Activated T-cell treated with anti-CD3 and anti-CD28 coated beads for 4 hours (primary cell): Measurements from ENCODE around the gene SNCAIP.
"Not testable (repeated sequence)": the region's sequence is repeated elsewhere in the genome, so short reads cannot be mapped to it uniquely, and the experiment has no call there.

Experiments
- DNase-seq: peaks from one replicate; pipeline ENCODE4 v3.0.0-alpha.2; 2020

Gene SNCAIP

DNA sequence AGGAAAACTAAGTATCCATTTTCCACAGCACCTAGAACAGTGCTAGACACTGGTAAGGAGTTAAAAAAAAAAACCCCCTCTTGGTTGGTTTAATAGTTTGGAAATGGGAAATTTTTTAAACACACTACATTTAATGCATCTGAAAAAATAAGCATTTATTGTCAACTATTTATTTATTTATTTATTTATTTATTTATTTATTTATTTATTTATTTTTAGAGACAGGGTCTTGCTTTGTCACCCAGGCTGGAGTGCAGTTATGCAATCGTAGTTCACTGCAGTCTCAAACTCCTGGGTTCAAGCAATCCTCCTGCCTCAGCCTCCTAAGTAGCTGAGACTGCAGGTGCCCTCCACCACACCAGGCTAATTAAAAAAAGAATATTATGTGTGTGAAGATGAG is 51.6 kb downstream of the SNCAIP start:
- no peak for DNase-seq

DNA sequence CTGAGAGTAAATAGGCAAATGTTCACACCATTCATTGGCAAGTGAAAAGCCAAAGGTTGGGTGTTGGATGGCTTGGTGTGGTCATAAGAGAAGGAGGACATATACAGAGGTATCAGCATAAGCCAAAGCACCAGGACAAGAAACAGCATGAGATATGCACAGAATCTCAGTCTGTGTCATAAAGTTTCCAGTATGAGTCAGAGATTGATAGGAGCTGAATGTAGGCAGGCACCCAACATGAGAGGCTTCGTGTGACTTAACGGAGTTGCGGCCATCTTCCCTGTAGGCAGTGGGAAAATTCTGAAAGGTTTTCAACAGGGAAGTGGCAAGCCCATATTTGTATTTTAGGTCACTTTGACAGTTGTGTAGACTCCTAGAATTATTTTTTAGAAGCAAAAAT is 54.5 kb downstream of the SNCAIP start:
- no peak for DNase-seq

DNA sequence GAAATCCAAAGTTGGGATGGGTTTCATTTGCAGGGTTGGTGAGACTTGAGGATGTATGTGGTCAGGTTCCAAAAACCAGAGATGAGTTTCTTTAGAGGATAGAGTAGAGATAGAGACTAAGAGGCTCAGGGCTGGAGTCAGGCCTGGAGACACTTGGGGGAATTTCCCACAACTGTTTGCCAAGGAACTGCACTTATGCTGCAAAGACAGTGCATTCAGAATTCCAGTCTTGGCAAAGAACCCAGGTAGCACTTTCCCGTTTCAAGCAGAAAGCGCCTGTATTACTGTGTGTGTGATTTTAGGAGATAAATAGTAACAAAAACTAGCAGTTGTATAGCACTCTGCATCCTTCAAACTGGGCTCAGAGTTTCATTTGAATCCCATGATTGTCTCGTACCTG is 55.4 kb downstream of the SNCAIP start:
- DNase-seq = no peak

DNA sequence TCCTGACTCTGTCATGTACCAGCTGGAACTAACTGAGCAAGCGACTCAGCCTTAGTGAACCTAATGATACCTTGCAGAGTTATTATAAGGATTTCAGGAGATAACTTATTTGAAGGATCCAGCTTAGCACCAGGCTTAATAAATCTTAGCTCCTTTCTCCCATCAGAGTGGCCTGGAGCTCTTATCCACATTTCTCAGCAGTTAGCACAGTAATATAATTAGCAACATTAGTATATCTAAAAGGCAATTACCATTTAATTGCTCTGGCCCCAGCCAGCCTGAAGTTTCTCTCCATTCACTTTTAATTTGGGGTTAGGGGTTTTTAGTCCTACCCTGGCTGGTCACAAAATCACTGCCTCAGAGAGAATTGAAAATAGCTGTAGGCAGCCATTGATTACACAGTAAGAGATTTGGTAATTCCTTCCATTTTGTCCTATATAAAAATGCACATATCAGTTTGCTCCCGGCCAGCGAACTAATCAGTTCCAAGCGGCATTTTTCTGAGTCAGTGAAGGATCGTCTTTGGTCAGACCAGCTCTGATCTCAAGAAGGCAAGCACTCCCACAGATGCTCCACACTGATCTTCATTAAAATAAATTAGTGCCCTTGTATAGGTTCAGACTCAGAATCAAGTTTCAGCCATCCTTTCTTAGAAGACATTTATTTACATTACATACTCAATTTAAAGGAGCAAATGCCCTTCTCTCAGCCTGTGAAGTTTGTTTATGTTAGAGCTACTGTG is 56.6 kb downstream of the SNCAIP start:
- DNase-seq = no peak

DNA sequence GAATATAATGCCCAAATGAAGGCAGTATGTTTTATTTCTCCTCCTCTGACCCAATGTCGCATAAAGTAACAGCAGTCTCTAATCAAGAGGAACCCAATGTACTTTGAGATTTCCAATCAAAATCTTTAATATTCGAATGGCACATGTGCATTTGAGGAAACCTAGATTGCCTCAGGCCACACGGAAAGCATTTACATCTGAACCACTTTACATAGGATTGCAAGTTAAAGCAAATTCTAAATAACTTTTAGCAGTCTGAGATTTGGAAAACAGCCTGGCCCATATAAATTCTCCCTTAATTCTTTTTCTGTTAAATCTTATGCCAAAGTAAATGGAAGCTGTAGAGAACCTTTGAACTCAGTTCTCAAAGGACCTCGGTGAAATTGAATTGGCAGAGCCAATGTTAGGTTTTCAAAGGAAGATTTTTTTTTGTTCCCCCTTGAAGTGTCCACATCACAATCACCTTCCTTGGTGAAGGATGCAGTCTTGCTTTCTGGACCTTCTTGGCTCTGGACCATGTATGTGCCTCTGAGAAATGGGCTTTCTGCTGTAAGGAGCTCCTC is 57.3 kb downstream of the SNCAIP start:
- DNase-seq = no peak

DNA sequence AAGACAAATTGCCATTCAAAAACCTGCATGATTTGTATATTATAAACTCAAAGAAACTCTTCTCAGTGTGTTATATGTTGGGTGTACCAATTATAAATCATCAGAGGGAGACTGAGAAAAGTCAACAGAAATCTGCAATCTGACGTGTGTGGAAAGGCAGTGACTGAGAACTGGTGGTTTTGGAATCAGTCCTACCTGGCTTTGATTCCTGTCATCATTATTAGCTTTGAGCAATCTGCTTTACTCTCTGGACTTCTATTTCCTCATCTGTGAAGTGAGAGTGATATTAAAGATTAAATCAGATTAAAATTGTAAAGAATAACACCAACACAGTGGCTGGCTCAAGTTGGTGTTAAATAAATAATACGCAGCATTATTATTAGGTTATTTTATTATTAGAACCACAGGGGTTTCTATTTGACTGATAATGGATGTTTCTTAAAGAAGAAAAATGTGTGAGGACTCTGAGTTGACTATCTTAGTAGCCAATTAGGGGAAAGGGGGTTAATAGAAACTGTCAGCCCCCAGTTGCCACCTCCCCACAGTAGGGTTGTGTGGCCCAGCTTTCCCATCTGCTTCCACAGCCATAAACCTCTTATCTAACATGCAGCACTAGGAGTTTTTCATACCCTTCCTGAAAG is 59.6 kb downstream of the SNCAIP start:
- no peak for DNase-seq

DNA sequence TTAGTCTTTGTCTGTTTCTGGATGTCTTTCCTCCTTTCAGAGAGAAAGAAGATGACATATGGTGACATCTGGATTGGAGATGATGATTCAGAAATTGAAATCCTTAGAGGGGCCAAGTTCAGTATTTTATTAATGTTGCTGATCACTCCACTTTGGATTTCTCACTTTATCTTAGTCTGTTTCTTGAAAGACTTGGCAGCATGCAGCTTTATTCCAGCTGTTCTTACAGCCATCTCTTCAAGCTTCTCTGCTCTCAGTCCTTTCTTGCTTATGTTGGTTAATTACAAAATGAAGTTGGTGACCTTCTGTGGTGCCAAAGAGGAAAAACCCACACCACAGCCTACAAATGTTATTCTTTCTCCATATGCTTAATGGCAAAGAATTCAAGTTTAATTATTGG is 62.1 kb downstream of the SNCAIP start:
- DNase-seq = no peak

DNA sequence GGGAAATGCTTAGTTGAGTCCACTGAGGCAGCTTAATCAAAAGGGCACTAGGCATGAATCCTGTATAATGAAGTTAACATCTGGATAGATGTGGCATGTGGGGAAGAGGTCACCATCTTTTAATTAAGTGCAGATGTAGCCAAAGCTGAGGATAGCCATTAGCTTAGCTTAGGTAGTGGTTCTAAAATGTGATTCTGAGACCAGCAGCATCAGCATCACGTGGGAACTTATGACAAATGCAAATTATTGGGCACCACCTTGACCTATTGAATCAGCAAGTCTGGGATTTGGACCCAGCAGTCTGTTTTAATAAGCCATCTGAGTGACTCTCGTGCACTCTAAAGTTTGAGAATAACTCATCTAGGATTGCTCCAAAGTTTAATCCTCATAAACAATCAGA is 63.8 kb downstream of the SNCAIP start:
- DNase-seq = no peak

DNA sequence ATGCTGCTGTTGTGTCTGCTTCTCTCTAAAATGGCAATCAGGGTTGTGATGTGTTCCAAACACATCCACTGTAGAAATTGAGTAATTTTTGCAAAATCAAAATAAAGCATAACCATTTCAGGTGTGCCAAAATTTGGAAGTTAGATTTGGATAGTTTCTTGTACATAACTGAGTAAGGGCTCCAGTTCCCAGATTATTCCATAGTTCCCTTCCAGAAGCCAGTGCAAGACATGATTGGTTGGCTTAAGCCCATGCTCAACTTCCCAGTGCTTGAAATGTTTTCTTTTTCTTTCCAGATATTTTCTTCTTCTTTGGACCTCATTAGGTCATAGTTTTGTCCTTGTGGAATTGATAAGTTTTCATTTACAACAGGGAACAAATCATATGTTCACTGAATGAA is 64.2 kb downstream of the SNCAIP start:
- DNase-seq = no peak

DNA sequence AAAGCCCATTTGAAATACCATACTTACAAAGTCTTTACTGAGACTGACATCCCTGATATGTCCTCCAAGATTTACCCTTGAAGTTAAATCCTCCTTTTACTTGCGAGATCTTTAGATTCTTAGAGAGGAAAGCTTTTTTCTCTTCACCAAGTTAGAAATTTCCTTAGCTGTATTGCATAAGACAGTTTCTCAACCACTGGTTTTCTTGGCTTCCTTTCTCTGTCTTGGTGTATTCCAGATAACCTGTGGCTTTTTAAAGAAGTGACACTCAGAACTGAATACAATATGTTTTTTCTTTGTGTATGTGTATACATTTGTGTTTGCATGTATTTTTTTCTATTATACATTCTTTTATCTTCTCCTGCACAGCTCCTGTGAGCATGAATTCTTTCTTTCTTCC is 65.0 kb downstream of the SNCAIP start:
- DNase-seq = no peak

DNA sequence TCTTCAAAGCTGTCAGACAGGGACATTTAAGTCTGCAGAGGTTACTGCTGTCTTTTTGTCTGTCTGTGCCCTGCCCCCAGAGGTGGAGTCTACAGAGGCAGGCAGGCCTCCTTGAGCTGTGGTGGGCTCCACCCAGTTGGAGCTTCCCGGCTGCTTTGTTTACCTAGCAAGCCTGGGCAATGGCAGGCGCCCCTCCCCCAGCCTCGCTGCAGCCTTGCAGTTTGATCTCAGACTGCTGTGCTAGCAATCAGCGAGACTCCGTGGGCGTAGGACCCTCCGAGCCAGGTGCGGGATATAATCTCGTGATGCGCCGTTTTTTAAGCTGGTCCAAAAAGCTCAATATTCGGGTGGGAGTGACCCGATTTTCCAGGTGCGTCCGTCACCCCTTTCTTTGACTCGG is 70.9 kb downstream of the SNCAIP start:
- DNase-seq = not testable (repeated sequence)

DNA sequence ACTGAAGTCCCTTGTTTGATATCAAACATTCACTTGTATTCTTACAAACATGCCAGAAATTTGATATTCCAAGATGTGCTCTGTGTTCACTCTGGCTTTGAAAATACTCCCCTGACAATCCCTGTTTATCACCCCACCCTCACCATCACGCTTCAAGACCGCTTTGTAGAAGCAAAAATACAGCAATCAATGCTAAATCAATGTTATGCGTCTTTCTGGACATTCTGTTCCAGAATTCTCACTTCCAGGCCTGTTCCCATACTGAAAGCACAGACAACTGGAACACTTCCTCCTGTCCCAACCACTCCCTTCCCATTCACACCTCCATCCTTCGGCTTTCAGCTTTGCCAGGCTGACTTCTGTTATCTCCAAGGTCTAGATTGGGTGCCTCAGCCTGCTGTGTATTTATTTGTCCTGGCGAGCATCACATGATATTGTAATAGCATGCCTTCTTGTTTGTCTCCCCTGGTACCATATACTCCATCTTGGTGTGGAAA is 72.8 kb downstream of the SNCAIP start:
- DNase-seq = no peak

DNA sequence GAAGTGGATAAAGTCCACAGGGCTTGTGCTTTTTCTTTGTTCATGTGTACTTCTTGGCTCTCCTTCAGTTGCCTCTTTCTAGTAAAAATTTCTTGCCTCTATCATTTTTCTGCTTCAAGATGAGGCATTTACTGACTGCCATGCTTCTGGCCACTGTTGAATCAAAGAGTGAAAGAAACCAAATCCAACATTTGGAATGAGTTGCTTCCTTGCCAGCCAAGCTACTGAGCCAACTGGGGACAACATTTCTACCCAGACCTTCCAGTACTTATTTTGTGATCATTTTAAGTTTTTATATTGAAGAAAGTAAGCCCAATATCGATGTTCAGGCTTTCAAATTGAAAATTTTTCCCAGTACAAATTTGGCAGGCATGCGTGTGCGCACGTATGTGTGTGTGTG is 73.2 kb downstream of the SNCAIP start:
- no peak for DNase-seq

DNA sequence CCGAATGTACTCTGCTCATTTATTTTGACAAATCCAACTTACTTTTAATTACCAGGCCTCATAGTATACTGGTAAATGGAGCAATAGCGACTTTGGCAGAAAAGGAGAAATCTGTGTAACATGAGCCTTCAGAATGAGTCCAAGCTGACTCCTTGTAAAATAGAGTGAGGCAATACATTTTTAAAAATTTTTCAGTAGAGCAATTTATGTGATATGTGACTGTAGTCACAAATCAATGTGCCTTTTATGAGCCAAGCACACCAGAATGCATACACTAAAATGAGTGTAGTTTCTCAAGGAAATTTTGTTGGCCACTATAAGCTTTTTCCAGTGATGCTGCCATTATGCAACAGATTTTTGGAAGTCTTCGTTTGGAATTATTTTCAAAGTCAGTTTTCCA is 73.8 kb downstream of the SNCAIP start:
- no peak for DNase-seq

DNA sequence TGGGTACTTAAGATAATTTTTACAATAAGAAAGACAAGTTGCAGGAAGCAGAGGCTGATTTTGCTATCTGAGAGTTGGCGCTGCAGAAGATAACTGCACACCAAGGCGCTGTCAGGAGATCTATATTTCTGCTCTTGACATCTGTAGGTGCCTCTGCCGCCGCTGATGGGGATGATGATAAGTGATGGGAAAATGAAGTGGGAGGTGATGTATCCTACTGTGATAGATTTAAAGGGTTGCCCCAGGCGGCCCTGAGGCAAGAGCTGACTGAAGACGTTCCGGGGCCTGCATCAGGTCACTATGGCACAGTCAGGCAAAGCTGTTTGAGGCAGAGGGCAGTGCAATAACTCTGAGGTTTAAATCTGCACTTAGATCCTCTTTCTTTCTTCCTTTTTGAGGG is 78.1 kb downstream of the SNCAIP start:
- no peak for DNase-seq

DNA sequence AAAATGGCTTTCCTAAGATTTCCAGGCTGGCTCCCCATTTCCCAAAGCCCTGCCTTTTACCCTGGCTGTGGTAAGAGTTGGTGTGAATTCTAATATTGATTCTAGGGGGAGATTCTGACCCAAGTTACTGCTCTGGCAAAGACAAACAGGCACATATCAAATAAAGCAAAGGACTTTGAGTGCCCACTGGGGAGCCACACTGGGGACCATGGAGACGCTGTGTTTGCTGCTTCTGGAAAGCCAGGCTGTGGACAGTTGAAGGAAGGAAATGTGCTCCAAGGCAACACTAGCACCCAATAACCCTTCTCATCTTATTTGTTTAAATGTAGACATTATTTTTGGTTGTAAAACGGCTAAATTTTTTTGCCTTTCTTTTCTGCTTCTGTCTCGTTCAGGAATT is 78.7 kb downstream of the SNCAIP start:
- DNase-seq = no peak

DNA sequence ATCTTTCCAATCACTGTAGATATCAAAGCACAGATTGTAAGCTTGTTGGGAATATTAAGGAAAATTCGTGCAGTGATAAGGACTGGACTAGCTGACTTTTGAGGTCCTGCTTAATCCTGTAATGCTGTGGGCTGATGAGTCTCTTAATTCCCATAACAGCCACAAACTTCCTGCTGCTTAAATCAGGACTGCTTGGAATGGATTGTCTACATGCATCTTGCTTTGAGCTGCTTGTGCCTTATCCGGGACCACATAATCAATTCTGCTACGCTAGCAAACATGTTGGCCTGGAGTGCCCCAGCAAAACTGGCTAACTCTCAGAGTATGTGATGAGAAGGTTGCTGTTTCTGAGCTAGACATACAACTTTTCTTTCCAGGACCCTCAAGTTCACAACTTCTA is 79.6 kb downstream of the SNCAIP start:
- no peak for DNase-seq

DNA sequence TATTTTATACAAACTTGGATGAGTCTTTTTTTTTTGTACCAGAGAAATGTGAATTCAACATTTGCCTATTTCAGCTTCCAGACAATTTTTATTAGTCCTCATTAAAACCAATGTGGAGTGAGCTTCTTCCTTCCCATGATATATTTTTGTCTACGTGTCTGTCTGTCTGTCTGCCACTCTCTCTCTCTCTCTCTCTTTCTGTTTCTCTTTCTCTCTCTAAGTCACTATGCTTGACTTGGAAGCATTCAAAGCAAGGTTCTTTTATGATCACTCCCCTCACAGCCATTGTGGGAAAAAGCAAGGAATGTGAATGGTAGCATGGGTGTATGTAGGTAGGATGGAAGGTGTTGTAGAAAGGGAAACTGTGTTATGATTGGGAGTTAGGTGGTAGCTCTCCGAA is 80.2 kb downstream of the SNCAIP start:
- no peak for DNase-seq

DNA sequence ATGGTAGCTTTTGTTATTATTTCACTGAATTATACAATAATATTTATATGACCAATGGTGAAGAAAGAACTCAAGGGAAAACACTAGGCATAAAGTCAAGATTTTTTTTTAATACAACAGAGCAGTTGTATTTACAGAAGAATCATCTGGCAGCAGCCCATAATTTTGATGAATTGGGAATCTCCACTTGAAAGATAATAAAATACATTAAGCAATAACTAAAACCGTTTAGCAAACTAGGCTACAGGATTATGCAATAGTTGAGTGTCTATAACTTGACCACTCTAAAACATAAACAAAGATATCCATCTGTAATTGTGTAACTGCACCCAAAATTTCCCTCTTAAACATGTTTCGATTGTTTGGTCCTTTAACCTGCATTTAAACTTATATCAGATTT is 80.8 kb downstream of the SNCAIP start:
- DNase-seq = no peak

DNA sequence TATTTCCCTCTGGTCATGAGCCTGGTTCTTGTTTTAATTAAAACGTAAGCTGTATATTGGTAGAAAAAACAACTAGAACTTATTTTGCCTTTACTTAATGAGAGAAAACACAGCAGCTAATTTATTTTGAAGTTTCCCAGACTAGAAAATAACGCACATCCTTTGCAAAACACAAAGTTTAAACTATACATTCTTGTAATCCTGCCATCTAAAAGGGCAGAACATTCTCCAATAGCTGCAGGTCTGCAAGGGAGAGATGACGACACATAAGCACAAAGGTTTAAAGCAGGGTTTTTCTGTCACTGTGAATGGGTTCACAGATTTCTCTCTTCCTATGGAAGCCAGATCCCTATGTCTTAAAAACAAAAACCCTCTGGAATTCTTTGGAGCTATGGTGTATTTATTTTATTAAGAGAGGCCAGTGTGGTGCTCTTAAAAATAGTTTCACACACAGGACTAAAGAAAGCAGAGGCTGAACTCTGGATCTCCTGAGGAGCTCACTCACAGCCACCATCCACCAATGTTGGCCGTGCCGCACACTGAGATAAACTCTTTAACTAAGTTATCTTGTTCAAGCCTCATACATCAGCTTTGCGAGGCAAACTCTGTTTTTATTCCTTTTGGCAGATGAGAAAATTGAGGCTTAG is 82.4 kb downstream of the SNCAIP start:
- DNase-seq = no peak

DNA sequence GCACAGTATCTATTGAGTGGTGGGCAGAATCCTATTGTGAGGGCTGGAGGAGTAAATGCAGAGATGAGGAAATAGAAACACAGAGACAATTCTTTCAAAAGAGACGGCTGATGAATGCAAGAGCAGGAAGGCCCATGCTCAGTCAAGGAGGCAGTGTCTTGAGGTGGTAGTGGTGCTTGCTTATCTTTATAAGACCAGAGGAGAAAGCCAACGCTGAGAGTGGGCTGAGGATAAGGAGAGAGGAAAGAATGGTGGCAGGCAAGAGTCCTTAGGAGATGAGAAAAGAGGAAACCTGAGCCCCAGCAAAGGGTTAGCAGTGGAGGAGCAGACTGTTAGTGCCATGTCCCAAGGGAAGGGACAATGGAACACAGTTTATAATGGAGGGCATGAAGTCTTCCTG is 86.0 kb downstream of the SNCAIP start:
- no peak for DNase-seq

DNA sequence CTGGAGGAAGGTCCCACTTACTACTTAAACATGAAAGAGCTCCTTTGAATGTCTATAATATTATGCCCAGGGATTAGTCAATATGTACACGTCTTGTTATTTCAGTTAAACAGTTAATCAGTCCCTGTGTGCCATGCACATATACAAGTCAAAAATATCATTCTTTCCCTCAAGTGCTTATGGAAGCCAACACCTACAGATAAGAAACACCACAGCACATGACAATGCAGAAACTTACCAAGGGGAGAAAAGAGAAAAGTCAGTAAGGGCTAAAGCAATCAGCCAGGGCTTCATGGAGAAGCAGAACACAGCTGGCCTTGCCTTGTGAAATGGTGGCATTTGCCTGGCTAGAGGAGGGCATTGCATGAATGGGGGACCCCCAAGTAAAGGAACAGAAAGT is 88.3 kb downstream of the SNCAIP start:
- DNase-seq = no peak

DNA sequence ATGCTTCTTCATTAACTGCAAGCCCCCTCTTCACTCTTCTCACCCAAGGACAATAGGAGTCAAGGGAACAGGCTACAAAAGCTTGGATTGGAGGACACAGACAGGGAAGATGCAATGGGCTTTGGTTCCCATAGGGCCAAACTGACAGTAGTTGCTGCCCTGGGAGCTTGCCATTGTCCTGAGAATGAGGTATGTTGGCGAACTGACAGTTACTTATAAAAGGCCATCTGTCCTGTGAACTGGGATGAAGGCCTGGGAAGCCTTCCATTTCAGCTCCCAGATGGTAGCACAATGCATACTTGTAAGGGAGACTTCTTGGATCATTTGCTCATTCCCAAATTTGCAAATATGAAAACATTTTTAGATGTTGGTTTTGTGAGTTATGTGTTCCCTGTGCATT is 88.9 kb downstream of the SNCAIP start:
- DNase-seq = no peak
